GM21367 (cell line): Measurements from ENCODE around the gene LTBP2.

Experiments
- ATAC-seq: cut with Tn5 transposase; IDR thresholded peaks from one replicate; pipeline ENCODE4 v1.9.1; 2021; ENCODE audit not compliant: unreplicated experiment

LTBP2 gene

DNA sequence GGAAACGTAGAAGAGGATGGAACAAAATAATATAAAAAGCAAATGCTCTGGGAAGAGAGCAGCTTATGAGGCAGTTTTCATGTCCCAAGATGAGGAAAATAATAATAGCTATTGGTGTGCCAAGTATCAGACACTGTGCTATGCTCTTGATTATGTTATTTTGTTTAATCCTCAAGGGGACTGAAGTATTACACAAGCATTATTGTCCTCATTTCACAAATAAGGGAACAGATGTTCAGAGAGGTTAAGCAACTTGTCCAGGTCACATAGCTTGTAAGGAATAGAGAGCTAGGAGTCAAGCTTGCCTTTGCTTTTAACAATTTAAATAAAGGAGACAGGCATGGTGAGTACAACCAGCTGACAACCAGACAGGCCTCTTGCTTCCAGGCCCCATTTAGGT lies 26.9 kb upstream of the LTBP2 start:
- no peak for ATAC-seq

DNA sequence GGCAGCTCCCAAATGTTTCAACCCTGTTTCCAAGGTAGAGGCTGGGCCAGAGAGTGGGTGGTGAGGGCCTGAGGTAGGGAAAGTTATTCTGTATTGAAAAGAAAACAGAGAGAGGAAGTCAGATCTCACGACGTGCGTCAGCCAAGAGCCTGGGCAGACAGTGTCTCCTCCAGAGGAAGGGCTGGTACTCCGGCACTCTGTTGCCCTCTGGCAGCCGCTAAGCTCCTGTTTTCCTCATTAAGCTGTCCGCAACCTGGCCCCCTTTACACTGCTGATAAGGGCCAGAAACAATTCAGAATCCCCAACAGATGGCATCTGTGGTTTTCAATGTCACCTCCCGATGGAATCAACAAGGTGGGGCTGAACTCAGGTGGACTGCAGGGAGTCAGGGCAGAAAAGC lies 26.0 kb upstream of the LTBP2 start:
- no peak for ATAC-seq

DNA sequence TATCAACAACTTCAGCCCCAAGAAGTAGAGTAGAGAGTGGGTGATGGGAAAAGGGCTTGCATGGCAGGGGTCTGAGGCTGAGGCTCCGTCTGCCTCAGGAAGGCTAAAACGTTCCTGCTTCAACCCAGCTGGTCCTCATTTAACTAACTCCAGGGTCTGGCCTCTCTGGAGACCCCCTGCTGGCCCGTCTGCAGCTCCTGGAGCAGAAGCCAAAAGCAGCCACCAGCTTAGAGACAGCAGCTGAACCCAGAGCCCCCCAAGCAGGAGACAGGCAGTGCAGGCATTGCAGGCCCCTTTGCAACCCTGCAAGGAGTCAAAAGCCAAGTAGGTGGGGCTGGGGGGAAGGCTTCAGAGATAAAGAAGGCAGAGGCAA lies 25.1 kb upstream of the LTBP2 start:
- no peak for ATAC-seq

DNA sequence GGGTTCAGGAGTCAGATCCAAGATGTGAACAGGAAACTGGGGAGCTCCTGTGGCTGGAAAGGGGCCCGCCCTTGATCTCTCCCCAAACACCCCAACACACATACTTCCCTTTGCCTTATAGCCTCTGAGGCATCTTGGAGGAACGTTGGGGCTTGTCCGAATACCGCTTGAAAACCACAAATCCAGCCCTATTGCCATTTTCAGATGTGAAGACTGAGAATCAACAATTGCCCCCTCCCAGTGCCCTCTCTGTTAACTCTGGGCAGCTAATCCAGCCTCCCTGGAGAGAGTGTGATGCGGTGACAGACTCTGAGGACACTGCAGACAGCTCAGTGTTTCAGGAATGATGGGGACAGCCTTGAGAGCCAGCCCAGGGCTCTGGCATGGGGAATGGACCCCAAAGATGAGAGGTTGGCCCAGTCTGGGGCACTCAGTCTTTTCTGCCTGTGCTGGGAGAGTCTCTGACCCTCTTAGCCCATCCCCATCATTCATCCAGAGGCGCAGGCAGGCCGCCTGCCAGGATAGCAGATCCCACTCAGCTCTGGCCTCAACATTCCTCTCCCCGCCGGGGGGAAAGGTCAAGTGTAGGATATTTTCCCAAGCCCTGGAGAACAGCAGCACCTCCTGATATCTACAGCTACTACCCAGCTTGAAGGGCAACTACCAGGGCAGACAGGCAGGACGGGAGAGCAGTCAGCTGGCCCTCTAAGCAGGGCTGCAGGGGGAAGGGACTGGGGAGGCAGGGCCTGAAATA lies 24.6 kb upstream of the LTBP2 start:
- ATAC-seq: no peak

DNA sequence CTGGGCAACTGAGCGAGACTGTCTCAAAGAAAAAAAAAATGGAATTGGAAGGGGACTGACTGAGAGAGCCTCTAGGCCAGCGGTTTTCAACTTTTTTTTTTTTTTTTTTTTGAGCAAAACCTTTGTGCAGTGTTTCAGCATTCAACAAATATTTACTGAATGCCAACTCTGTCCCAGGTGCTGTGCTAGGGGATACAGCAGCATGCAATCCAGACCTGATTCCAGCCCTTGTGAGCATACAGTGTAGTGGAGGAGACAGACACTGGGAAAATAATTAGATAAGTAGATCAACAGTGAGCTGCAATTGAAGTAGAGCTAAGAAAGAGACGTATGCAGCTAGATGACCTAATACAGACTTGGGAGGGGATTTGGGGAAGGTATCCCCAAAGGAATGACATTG lies 23.8 kb upstream of the LTBP2 start:
- ATAC-seq: no peak

DNA sequence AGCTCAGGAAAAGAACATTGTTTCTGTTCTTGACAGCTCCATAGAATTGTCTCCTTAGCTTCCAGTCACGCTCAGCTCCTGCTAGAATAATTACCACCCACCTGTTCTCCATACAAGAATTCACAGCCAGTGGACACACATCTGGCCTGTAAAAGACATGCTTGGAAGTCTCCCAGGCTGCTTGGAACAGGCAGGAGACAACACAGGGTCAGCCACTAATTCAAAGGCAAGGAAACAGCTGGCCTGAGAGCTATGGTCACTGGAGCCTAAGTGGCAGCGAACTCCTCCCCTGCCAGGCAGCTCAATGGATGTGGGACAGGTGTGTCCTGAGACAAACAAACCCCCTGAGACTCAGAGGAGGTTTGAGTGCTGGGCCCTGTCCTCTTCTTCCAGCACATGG lies 22.9 kb upstream of the LTBP2 start:
- no peak for ATAC-seq

DNA sequence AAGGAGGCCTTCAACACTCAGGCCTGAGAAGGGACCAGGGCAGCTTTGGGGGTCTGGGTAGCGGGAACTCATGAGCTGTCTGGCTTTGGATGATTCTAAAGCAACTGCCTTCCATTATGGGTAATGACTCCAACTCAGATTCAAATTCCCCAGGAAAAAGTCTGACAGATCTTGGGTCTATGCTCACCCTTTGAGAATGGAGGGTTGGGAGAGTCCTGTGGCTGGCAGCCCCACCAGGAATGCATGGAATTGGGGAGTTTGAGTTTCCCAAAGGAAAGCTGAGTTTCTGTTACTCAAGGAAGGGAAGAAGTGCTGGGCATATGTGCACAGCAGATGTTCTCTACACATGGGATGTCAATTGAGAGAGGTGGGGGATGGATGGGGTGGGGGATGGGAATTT lies 22.4 kb upstream of the LTBP2 start:
- no peak for ATAC-seq

DNA sequence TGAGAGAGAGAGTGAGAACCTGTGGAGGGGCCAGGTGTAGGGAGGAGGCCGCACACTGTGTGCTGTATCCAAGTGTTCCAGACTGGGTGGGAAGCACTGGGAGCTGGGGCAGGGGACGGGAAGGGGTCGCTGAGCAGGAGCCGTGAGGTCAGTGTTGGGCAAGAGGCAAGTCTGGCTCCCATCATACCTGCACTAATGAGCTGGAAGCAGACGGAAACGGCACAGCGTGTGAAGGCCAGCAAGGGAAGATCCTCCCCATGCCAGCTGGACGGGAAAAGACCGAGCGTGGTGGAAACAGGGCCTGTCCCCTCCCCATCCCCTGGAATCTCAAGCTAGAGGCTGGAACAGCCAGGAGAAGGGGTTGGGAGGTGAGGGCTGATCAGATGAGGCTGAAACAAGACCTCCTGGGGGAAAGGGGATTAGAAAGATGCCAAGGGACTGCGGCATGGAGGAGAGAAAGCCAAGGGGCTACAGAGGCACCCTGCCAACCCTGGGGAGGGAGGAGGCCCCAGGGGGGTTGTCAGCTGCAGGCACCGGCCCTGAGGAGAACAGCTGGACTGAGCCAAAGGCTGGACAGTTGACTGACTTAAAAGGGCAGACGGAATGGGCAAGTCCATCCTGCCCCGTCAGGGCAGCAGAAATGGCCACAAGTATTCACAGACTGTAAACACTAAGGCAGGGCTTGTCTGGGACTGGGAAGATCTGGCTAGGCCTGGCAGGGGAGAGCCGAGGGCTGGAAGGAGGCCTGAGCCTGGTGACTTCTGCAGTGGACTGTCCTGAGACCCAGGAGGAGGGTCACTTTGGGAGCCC lies 19.0 kb upstream of the LTBP2 start:
- ATAC-seq: no peak

DNA sequence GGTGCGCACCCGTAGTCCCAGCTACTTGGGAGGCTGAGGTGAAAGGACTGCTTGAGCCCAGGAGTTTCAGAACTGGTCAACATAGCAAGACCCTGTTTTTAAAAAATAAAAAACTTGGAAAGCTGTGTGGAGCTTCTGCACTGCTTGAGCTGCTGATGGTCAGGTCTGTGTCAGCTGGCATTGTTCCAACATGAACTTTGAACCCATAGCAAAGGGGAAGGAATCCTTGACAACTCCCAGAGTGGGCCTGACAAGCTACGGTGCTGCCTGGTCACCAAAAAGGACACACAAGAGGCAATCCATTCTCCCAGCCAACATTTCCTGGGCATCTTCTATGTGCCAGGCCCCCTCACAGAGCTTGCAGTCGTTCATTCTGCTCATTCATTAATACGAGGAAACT lies 16.4 kb upstream of the LTBP2 start:
- ATAC-seq: no peak

DNA sequence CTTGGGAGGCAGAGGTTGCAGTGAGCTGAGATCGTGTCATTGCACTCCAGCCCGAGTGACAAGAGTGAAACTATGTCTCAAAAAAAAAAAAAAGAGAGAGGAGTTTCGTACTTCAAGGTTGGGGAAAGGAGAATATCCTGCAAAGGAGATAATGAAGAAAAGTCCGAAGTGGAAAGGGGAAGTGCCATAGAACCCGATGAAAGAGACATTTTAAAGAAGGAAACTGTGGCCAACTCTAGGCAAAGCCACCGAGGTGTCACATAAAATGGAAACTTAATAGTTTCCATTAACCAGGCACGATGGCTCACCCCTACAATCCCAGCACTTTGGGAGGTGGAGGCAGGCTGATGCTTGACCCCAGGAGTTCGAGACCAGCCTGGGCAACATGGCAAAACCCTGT lies 15.0 kb upstream of the LTBP2 start:
- ATAC-seq: no peak

DNA sequence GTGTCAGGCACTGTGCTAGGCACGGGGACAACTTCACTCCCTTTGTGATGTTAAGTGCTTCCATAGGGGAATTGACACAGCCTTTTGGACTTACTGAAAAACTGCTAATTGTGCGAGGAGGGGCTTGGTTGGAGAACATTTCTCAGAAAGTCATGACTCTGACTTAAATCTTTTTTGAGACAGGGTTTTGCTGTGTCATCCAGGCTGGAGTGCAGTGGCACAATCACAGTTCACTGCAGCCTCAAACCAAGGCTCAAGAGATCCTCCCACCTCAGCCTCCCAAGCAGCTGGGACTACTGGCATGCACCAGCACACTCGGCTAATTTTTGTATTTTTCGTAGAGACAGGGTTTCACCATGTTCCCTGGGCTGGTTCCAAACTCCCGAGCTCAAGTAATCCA lies 10.2 kb upstream of the LTBP2 start:
- ATAC-seq: no peak

DNA sequence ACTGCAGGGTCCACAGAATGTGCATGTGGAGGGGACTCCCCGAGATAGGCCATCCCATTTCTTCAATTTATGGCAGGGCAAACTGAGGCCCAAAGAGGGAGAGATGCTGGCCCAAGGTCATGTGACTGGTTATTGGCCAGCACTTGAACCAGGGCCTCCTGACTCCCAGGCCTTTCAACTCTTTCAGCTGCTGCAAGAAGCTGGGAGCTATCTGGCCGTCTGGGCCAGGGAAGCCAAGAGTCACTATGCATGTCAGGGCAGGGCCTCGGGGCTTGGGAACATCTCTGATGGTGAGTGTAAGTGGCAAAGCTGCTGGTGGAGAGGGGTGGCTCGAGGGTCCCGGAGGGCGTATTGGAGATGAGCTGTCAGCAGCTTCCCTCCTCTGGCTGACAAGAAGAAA lies 9.5 kb upstream of the LTBP2 start:
- ATAC-seq: no peak

DNA sequence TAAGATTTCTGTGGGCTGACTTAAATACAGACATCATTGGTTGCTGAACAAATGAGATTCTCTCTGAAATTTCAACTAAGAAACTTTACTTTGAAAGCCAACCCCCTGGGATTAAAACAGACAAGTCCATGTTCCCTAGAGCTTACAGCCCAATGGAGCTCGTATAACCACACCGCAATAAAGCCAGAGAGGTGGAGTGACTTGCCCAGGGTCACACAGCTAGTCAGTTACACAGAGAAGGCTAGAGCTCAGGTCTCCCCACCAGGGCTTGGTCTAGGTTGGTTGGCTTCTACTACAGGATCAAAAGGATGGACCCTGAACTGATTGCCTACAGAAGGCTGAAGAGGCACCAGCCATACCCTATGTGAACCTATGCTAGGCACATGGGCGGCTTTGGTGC lies 8.9 kb upstream of the LTBP2 start:
- no peak for ATAC-seq

DNA sequence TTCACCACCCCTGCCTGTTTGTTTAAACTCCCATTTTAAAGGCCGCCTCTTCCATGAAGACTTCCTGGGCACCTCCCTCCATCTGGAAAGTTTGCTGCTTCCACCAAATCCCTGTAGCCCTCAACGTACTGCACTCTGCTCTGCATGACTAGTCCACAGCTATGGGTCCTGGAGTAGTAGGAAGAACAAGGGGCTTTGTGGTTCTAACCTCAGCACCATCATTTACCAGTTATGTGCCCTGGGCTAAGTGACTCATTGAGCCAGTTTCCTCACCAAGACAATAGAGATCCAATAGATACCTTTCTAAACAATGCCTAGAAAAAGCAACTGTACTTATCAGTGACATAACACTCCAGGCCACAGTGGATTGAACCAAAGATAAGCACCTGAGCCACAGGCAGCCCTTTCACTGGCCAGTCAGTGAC lies 8.5 kb upstream of the LTBP2 start:
- ATAC-seq: no peak

DNA sequence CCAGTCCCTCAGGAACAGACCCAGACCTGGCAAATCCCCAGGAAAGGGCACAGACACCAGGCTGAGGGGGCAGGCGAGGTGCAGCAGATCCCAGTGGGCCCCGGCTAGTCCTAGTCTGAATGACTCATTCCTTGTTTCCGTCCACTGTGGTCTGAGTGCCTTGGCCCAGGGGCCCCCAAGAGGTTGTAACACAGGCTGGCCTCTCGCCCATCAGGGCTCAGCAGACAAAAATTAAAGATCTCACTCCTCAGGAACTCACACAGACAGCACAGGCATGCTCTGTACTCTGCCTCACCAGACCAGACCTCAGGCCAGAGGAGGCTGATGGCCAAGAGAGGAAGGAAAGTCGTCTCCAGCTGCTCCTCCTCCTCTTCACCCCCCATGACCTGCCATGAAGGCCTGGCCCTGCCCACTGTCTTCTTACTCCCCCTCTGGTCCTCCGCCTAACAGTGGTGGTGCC lies 7.7 kb upstream of the LTBP2 start:
- ATAC-seq: no peak

DNA sequence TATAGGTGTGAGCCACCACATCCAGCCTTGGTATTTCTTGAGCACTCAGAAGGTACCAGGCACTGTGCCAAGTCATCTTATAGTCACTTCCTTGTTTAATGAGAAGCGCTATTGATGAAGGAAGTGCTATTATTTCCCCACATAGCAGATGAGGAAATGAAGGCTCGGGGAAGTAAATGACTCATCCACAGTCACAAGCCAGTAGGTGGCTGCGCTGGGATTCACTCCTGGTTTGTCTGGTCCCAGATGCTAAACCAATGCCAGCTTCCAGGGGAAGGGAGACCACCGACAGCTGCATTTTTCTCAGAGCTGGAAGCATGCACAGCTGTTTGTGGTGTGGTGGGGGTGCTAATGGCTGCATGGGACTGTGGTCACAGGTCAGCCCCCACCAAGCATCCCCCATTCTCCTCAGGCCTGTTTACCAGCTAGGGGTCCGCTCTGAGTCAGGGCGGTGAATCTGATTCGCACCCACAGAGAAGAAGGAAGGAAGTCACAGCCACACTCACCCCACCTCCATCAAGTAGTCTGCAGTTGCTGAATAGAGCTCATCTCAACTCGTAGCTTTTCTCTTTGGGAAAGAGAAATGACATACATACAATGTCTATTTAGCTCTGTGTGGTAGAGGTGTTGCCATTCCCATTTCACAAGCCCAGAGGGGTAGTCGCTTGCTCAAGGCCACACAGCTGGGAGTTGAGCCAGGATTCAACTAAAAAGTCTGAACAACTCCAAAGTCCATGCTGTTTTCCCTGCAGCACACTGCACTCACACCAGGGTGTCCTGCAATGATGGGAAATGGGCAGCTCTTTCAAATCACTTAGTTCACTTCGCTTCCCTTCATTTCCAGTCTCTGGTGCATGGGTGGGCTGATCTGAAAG lies 6.3 kb upstream of the LTBP2 start:
- no peak for ATAC-seq

DNA sequence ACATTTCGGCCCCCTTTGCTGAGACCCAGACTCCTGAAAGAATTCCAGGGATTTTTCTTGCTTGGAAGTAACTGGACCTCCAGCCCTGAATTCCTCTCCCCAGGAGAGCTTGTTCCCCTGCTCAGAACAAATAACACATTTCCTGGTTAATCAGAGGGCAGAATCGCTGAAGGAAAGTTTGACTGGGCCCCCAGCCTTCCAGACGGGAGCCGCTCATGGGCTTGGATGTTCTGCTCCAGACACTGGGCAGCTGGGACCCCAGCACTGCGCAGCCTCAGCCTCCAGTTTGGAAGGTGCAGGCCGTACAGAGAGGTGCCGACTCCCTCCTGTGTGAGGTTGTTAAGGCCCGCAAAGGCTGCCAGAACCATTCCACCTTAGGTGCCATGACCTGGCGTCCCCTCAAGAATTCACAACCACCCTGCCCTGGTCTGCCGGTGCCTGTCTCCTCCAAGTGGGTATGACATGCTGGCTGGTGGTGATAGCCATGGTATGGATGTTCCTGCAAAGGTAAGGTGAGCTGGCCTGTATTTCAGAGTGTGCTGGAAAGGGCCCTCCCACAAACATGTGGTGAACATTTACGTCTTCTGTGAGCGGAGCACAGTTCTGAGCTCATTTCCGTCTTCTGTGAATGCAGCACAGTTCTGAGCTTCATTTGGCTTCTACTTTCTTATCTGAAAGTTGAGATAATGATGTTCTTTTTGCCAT lies 5.1 kb upstream of the LTBP2 start:
- no peak for ATAC-seq

DNA sequence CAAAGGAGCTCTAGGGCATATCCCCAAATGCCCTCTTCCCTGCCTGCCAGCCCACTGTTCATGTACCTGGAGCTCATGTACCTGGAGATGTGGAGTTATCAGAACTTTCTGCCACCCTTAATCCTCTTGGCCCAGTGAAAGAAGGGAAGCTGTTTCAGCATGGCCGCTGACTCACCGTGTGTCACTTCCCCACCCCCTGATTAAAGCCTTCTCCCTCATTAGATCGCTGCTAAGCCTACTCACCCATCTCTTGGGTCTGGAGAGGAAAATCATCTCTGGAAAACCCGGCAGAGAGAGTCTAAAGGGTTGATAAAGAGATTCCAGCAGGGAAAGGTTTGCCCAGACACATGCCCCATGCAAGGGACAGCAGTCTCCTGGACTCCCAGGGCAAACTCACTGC lies 4.5 kb upstream of the LTBP2 start:
- ATAC-seq: no peak

DNA sequence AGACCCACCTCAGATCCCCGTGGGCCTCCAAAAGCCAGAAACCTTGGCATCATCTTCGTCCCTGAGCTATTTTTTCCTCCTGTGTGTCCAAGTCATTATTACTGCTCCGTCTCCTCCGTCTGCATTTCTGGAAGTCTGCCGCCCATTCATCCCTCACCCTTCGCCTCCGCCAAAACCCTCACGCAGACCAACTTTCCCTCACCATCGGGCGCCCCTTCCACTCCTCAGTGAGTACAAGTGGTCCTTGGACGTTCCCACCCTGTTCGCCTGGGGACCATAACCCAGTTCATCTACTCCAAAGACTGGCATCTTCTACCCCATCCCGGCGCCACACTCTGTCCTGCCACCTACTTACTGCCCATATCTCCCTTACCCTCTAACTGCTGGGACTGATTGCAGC lies 3.7 kb upstream of the LTBP2 start:
- ATAC-seq: no peak

DNA sequence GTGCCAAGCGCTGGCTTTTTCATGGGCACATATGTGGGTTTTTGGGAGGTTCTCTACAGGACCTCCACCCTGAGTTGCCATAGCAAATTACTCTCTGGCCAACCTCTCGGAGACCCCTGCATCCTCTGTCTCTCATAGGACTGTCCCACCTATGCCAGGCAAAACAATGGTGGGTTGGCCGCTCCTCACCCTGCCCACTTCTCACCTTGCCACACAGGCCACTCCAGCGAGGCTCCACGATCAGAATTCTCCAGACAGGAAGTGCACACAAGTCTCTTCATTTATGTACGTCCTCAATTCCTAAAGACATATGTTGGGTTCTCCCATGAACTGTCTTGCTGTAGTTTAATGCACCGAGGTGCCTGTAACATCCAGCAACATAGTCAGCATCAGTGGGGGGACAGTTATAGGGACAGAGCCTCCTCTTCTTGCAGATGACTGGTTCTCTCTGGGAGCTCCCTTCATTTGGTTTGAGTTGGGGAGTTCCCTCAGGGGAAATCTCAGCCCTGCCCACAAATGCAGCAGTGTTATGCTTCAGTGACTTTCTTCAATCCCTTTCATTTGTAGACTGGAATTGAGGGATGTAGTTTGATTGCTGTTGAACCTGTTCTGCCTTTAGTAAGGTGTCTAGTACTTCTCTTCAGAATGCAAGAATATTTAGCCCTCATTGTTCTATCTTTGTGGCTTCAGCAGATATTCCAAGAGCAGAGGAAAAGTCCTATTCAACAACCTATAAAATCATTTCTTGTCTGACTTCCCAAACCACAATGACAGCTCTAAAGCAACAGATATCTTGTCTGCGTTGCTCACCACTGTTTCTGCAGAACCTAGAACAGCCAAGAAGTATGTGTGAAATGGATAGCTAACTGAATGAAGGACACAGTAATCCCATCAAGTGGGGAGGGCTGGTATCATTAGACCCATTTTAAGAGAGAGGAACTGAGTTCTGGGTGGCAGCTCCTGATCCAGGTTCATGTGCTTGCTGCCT lies 2.8 kb upstream of the LTBP2 start:
- ATAC-seq: no peak
